Measurements from ENCODE around the gene ATP6V0A4.
"Not testable (repeated sequence)": the region's sequence is repeated elsewhere in the genome, so short reads cannot be mapped to it uniquely, and the experiment has no call there.

The ATP6V0A4 gene

GRCh38 chr7:138705167-138705566, 92.8 kb downstream of the ATP6V0A4 start:
- DNase-seq (ENCODE audit: low read depth in 1 of 2, low spot score in 1 of 2), result no peak

- no peak for DNase-seq (ENCODE audit: low read depth in 1 of 2, low spot score in 1 of 2)
Observed at GRCh38 chr7:138701537-138701923, 96.5 kb downstream of the ATP6V0A4 start.

GRCh38 chr7:138700857-138701536, 97.0 kb downstream of the ATP6V0A4 start, which contains the start of gene SVOPL:
Gene SVOPL, minus strand, starts transcription at chr7:138701362. Its CDS starts 22,317 bp downstream, at chr7:138679045.
- no peak for DNase-seq (ENCODE audit: low read depth in 1 of 2, low spot score in 1 of 2)

GRCh38 chr7:138699661-138700060, 98.3 kb downstream of the ATP6V0A4 start:
- no peak for DNase-seq (ENCODE audit: low read depth in 1 of 2, low spot score in 1 of 2)

GRCh38 chr7:138698281-138698680, 99.7 kb downstream of the ATP6V0A4 start:
- DNase-seq (ENCODE audit: low read depth in 1 of 2, low spot score in 1 of 2), result no peak

- DNase-seq (ENCODE audit: low read depth in 1 of 2, low spot score in 1 of 2), result no peak
Observed at GRCh38 chr7:138697535-138698182, 100.3 kb downstream of the ATP6V0A4 start.

- DNase-seq (ENCODE audit: low read depth in 1 of 2, low spot score in 1 of 2), result not testable (repeated sequence)
Observed at GRCh38 chr7:138695776-138696175, 102.2 kb downstream of the ATP6V0A4 start.

GRCh38 chr7:138695106-138695505, 102.9 kb downstream of the ATP6V0A4 start:
- DNase-seq (ENCODE audit: low read depth in 1 of 2, low spot score in 1 of 2), result no peak

- DNase-seq (ENCODE audit: low read depth in 1 of 2, low spot score in 1 of 2), result no peak
Observed at GRCh38 chr7:138691178-138691577, 106.8 kb downstream of the ATP6V0A4 start.

GRCh38 chr7:138690495-138690894, 107.5 kb downstream of the ATP6V0A4 start:
- no peak for DNase-seq (ENCODE audit: low read depth in 1 of 2, low spot score in 1 of 2)

GRCh38 chr7:138688037-138688436, 110.0 kb downstream of the ATP6V0A4 start:
- not testable (repeated sequence) for DNase-seq (ENCODE audit: low read depth in 1 of 2, low spot score in 1 of 2)

GRCh38 chr7:138684340-138684739, 113.7 kb downstream of the ATP6V0A4 start:
- DNase-seq (ENCODE audit: low read depth in 1 of 2, low spot score in 1 of 2), result no peak

GRCh38 chr7:138679793-138680192, 118.2 kb downstream of the ATP6V0A4 start:
- DNase-seq (ENCODE audit: low read depth in 1 of 2, low spot score in 1 of 2), result no peak

- no peak for DNase-seq (ENCODE audit: low read depth in 1 of 2, low spot score in 1 of 2)
Observed at GRCh38 chr7:138670594-138670993, 127.4 kb downstream of the ATP6V0A4 start.

- DNase-seq (ENCODE audit: low read depth in 1 of 2, low spot score in 1 of 2), result no peak
Observed at GRCh38 chr7:138669364-138669763, 128.6 kb downstream of the ATP6V0A4 start.

- DNase-seq (ENCODE audit: low read depth in 1 of 2, low spot score in 1 of 2), result no peak
Observed at GRCh38 chr7:138668946-138669345, 129.1 kb downstream of the ATP6V0A4 start.

GRCh38 chr7:138668229-138668596, 129.8 kb downstream of the ATP6V0A4 start:
- DNase-seq (ENCODE audit: low read depth in 1 of 2, low spot score in 1 of 2), result no peak

GRCh38 chr7:138667535-138668228, 130.3 kb downstream of the ATP6V0A4 start:
- no peak for DNase-seq (ENCODE audit: low read depth in 1 of 2, low spot score in 1 of 2)

- no peak for DNase-seq (ENCODE audit: low read depth in 1 of 2, low spot score in 1 of 2)
Observed at GRCh38 chr7:138666385-138666784, 131.6 kb downstream of the ATP6V0A4 start.

- no peak for DNase-seq (ENCODE audit: low read depth in 1 of 2, low spot score in 1 of 2)
Observed at GRCh38 chr7:138665669-138666140, 132.3 kb downstream of the ATP6V0A4 start.

GRCh38 chr7:138665249-138665648, 132.7 kb downstream of the ATP6V0A4 start:
- DNase-seq (ENCODE audit: low read depth in 1 of 2, low spot score in 1 of 2), result no peak
